Measurements from ENCODE around the gene ITSN1. TPM values are rescaled to one million over a fixed set of nuclear protein-coding genes. Genes with fewer than 3 reads are reported as not detected.

ITSN1 gene
- total RNA-seq, 4 donors from 2014 or later, result 31.1 to 42.5 (median 35.9) TPM

GRCh38 chr21:33650230-33650629 lies 7.9 kb downstream of the ITSN1 start:
- intact Hi-C loops (cut with DNase I), result no loop called here
- Histone ChIP-seq H3K4me3 (no peak overlapping the region), H3K27me3 (no peaks in the 10 kb centered on the region), H3K4me1 (peaks cover 3 to 36% (median 23%) of the 10 kb centered on the region in 4 donors), H3K9me3 (no peaks in the 10 kb centered on the region), H3K36me3 (no peaks in the 10 kb centered on the region), H3K27ac (replicated peaks in 1 of 4) (no peak overlapping the region)
- 83% methylated on average over 7 of the region's 7 CpGs for WGBS
- TF ChIP-seq POLR2A (IDR thresholded peaks at IDR 0.05; ENCODE audit: low read depth) (no peak), CTCF (IDR thresholded peaks at IDR 0.05) (no peak), POLR2AphosphoS5 (IDR thresholded peaks at IDR 0.05) (no peak), EP300 (IDR thresholded peaks at IDR 0.05) (no peak)
- DNase-seq (ENCODE audit: extremely low spot score), result no peak

GRCh38 chr21:33650929-33651509 lies 8.7 kb downstream of the ITSN1 start:
- TF ChIP-seq POLR2A (IDR thresholded peaks at IDR 0.05; ENCODE audit: low read depth) (no peak), EP300 (IDR thresholded peaks at IDR 0.05) (no peak), CTCF (IDR thresholded peaks at IDR 0.05) (no peak)
- Histone ChIP-seq H3K27me3 (no peaks in the 10 kb centered on the region), H3K4me1 (peaks cover 11 to 43% (median 29%) of the 10 kb centered on the region in 4 donors), H3K4me3 (no peak overlapping the region), H3K27ac (replicated peaks in 1 of 4) (no peak overlapping the region), H3K36me3 (no peaks in the 10 kb centered on the region), H3K9me3 (no peaks in the 10 kb centered on the region)
- intact Hi-C loops (cut with DNase I), result no loop called here
- no peak for DNase-seq (ENCODE audit: extremely low spot score)
- 79% methylated on average over 7 of the region's 7 CpGs for WGBS

DNA sequence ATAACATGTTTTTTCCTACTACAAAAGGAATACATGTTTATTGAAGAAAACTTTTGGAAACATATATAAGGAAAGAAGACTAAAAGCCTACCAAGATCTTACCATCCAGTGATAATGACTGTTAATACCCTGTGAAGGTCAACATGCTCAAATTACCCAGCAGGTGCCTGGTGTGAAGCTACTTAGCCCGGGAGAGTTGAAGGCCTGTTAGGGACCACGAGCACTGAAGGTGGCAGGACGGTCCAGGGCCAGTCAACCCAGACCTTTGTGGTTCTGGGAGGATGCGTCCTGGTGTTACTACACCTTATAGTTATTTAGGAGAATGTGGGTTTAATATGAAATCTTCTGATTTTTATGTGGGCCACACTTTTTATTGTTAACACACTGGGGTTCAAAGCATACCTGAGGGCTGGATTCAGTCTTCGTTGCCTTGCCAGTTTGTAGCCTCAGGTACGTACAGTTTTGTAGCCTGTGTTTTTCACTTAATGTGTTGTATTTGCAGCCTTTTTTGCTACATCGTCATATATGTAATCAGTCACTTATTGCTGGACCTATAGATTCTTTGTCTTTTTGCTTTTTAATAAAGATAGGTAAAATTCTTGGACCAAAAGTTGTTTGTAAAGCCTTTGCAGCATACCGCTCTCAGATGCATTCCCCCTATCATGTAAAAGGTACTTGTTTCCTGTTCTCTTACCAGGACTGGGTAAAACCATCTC lies 9.8 kb downstream of the ITSN1 start:
- Histone ChIP-seq H3K27ac (replicated peaks in 1 of 4) (no peak overlapping the region), H3K4me3 (no peak overlapping the region), H3K4me1 (peaks cover 18 to 54% (median 35%) of the 10 kb centered on the region in 4 donors), H3K9me3 (no peaks in the 10 kb centered on the region), H3K36me3 (no peaks in the 10 kb centered on the region), H3K27me3 (no peaks in the 10 kb centered on the region)
- no peak for DNase-seq (ENCODE audit: extremely low spot score)
- intact Hi-C loops (cut with DNase I), result no loop called here
- WGBS, result 89% methylated on average over 8 of the region's 8 CpGs
- no peak for TF ChIP-seq POLR2A (IDR thresholded peaks at IDR 0.05; ENCODE audit: low read depth)
- no peak for TF ChIP-seq POLR2AphosphoS5 (IDR thresholded peaks at IDR 0.05)
- no peak for TF ChIP-seq EP300 (IDR thresholded peaks at IDR 0.05)
- TF ChIP-seq CTCF (IDR thresholded peaks at IDR 0.05), result no peak

GRCh38 chr21:33654412-33654811 lies 12.1 kb downstream of the ITSN1 start:
- WGBS, result 88% methylated on average over 4 of the region's 4 CpGs
- intact Hi-C loops (cut with DNase I), result no loop called here

More at GRCh38 chr21:33654412-33654811, 12.1 kb downstream of the ITSN1 start:
- Histone ChIP-seq H3K36me3 (no peaks in the 10 kb centered on the region), H3K4me1 (peaks cover 20 to 59% (median 31%) of the 10 kb centered on the region in 4 donors), H3K27me3 (no peaks in the 10 kb centered on the region), H3K4me3 (no peak overlapping the region), H3K9me3 (no peaks in the 10 kb centered on the region), H3K27ac (replicated peaks in 1 of 4) (no peak overlapping the region)
- TF ChIP-seq CTCF (IDR thresholded peaks at IDR 0.05) (no peak), POLR2AphosphoS5 (IDR thresholded peaks at IDR 0.05) (no peak), EP300 (IDR thresholded peaks at IDR 0.05) (no peak), POLR2A (IDR thresholded peaks at IDR 0.05; ENCODE audit: low read depth) (no peak)
- DNase-seq (ENCODE audit: extremely low spot score), result no peak

Measured in esophagus muscularis mucosa (tissue), 4 donors.